NCI-H2196 treated with DMSO at 0.1 percent for 48 hours (cell line): ENCODE results near the gene ZDHHC20.

ENCODE experiments used
- DNase-seq: peaks from one replicate; lab custom pipeline; 2025; ENCODE audit not compliant: unreplicated experiment; lab: John Stamatoyannopoulos, UW

ZDHHC20 gene

DNA sequence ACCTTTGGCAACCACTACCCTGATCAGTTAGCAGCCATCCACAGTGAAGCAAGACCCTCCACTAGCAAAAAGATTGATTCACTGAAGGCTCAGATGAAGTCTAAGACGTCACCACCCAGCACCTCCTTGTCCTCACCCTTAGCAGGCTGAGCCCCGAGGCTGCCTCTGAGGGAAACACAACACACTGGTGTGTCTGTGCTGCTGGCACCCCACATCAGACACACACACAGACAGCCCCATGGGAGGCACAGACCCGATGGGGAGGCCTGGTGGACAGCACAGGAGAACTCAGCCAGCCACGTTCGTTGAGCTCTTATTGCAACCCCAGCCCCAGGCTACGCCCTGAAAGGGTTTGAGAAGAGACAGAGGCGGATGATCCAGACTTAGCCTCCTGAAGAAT lies 94.7 kb downstream of the ZDHHC20 start:
- no peak for DNase-seq

- no peak for DNase-seq
These were observed 96.4 kb downstream of the ZDHHC20 start for GRCh38 chr13:21362741-21363140.

DNA sequence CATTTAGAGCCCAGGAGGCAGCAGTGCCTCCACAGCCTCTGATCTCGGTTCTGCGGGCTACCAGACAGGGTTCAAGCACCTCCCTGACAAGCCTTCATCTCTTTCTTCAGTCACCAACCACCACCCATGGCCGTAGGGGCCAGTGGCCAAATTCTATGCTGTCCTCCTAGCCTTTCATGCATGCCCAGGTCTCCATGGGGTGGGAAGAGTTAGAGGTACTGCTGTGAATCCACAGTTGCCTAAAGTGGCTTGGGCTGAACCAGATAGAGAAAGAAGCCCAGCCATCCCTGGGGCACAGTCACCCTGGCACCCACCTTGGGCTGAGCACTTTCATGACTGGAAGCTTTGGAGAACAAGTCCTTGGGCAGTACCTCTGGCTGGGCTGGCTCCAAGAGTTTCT lies 97.4 kb downstream of the ZDHHC20 start:
- no peak for DNase-seq

- DNase-seq: no peak
These were observed 98.0 kb downstream of the ZDHHC20 start for GRCh38 chr13:21361123-21361522.

DNA sequence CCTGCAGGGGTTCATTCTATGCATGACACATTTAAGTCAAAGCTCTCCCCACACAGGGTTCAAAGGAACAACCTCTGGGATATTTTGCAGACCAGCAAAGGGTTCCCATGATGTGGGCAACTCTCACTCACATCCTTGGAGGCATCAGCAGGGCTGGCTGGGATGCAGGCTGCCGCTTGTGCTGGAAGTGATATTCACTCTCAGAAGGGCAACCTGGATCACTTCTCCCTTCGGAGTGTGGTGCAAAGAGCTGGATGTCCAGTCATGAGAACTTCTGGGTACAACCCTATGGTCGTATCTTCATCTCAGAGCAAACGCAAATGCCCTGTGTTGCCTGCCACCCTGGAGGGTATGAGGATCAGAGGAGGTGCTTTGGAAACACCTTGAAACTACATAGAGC lies 98.6 kb downstream of the ZDHHC20 start:
- DNase-seq: no peak

GRCh38 chr13:21359855-21360254 lies 99.2 kb downstream of the ZDHHC20 start:
- no peak for DNase-seq

- no peak for DNase-seq
These were observed 103.8 kb downstream of the ZDHHC20 start for GRCh38 chr13:21355304-21355703.

- no peak for DNase-seq
These were observed 104.4 kb downstream of the ZDHHC20 start for GRCh38 chr13:21354721-21355120.

GRCh38 chr13:21348488-21349120 lies 110.5 kb downstream of the ZDHHC20 start:
- DNase-seq: no peak

DNA sequence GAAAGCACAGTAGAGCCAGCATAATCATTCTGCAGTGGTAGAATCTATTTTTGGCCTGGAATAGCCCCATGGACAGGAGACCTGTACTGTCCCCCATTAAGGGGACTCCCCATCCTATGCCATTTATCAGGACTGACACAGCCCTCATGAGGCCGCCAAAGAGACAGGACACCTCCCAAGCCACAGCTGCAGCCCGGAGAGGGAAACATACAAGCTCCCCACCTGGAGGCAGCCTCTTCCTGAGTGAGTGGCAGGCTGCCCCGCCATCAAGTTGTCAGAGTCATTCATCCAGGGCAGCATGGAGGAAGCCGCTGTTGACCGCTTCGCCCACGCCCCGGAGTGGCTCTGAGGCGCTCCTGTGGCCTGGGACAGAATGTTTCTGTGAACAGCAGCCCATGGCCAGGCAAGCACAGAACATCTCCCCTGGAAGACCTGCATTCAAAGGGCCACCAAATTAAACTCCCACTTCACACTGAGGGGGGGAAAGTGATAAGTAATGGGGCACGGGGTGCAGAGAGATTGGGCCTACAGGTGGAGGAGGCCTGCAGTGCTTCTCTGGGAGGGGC lies 111.3 kb downstream of the ZDHHC20 start:
- DNase-seq: no peak

GRCh38 chr13:21344662-21345176 lies 114.4 kb downstream of the ZDHHC20 start:
- no peak for DNase-seq

- DNase-seq: no peak
These were observed 115.4 kb downstream of the ZDHHC20 start for GRCh38 chr13:21343659-21344058.

- no peak for DNase-seq
These were observed 116.2 kb downstream of the ZDHHC20 start for GRCh38 chr13:21342699-21343442.

GRCh38 chr13:21341637-21342422 lies 117.3 kb downstream of the ZDHHC20 start:
- DNase-seq: no peak

DNA sequence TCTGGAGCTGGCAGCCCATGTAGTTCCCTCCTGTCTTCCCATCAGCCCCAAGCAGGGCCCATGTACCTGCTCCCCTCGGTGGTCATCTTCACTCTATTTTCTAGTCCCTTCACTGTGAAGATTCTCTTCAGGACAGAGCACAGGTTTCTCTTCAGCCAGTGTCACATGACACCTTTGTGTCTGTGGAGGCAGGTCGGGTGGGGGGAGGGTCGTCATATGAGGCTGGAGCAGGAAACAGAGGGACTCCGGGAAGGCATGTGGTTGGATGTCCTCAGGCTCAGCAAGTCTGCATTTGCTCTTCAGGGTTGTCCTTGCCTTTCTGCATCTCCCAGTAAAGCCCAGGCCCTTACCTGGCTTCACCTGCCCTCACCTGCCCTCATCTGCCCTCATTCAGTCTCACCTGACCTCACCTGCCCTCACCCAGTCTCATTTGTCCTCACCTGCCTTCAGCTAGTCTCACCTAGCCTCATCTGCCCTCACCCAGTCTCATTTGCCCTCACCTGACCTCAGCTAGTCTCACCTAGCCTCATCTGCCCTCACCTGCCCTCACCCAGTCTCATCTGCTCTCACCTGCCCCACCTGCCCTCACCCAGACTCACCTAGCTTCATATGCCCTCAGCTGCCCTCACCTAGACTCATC lies 120.3 kb downstream of the ZDHHC20 start:
- DNase-seq: no peak

GRCh38 chr13:21338156-21338555 lies 120.9 kb downstream of the ZDHHC20 start:
- no peak for DNase-seq

DNA sequence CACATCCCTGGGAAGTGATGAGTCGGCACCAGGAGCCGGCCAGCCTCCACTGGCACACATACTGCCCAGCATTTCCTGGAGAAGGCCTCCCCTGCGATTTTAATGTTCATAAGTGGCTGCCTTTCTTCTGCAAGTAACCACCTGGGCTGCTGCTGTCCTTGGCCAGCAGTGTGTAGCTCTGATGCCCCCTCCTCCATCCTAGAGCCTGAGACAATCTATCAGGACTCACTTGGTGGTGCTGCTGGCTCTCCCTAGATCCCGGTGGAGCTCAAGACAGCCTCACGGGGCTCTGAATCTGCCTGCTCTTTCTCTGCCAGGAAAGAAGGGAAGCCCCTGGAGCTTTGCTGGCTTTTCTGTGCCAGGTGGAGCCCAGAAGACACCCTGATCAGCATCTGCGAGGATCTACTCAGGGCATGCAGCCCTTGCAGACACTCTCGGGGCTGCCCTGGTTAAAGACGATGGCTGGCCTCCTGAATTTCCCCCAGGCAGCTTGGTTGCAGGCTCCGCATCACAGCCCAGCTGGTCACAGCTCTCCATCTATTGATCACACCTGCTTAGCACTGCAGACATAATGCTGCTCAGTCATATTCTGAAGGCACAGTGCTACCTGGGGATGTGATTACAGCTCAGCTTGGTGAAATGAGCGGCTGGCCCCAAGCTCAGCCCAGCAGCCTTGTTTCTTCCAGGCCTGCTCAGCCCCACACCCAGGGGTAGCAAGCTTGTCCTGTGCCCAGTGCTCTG lies 122.3 kb downstream of the ZDHHC20 start:
- DNase-seq: no peak

DNA sequence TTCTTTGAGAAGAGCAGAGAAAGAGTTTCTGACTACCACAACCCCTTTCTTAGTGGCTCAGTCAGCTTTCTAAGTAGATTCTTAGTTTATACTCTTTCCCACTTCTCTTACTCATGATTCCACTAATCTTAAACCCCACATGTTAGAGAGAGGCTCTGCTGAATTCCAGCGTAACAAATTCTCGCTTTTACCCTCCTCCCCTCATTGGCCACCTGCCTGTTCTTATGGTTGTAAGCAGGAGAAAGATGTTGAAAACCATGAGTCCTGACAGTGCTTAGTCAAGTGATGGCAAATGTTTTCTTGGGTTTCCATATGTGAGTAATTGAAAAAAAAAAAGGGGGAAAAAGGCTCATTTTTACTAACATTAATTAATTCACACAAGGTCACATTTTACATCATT lies 125.9 kb downstream of the ZDHHC20 start:
- no peak for DNase-seq

DNA sequence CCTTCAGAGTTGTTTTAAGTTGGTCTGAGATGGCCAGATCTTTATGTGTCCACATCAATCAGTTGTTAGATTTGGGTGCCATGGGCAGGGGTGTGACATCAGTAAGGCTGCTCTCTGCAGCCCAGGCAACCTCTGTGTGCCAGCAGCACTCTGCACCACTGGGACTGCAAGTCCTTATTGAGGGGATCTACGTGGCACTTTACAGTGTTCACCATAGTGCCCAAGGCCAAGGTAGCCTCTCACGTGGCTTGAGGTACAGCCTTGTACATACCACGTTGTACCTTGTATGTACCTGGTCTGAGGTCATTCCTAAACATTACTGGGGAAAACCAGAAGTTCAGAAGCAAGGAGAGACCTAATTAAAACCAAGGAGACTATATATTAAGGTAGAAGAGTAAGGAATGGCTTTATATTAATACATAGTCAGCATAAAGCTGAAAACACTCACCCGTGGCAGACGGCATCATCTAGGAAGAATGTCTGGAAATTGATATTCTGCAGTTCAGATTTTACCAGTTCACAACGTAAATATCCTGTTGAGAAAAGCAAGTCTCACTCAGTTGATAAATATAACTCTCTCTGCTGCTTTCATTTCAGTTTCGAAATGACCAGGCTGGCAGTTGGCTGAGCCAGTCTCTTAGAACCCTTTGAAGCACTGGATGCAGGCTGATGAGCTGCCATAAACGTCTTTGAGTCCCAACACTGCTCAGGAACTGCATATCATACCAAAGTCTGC lies 128.8 kb downstream of the ZDHHC20 start:
- DNase-seq: no peak
